HEK293 (cell line): Measurements from ENCODE around the gene MAEA.
A peak's percentile ranks its signal among the peaks of the same experiment; 100 is the strongest.

Source experiments
- BCL11A ChIP-seq: fragments of 450-650 bp; formaldehyde crosslinking; IDR thresholded peaks from 2 replicates; pipeline ENCODE4 v1.5.1; 2016; ENCODE audit warnings: low read depth, missing biosample characterization, missing genetic modification characterization
- OSR2 ChIP-seq: fragments of 450-650 bp; formaldehyde crosslinking; IDR thresholded peaks from 2 replicates; pipeline ENCODE4 v1.5.1; 2016; ENCODE audit warnings: missing biosample characterization, missing genetic modification characterization
- PATZ1 ChIP-seq: fragments of 450-650 bp; formaldehyde crosslinking; IDR thresholded peaks from 2 replicates; pipeline ENCODE4 v1.5.1; 2016; ENCODE audit warnings: missing biosample characterization, missing genetic modification characterization
- PRDM1 ChIP-seq: fragments of 450-650 bp; formaldehyde crosslinking; IDR thresholded peaks from 2 replicates; pipeline ENCODE4; 2016; ENCODE audit warnings: missing biosample characterization, missing genetic modification characterization
- SALL2 ChIP-seq: fragments of 450-650 bp; formaldehyde crosslinking; IDR thresholded peaks from 2 replicates; pipeline ENCODE4 v1.5.0; 2017; ENCODE audit warnings: missing biosample characterization, mild to moderate bottlenecking, missing genetic modification characterization, borderline replicate concordance
- SP3 ChIP-seq: fragments of 450-650 bp; formaldehyde crosslinking; IDR thresholded peaks from 2 replicates; pipeline ENCODE4 v1.5.1; 2016; ENCODE audit warnings: missing biosample characterization, missing genetic modification characterization
- YY1 ChIP-seq: fragments of 450-650 bp; formaldehyde crosslinking; IDR thresholded peaks from 2 replicates; pipeline ENCODE4 v1.5.1; 2018; ENCODE audit warnings: missing biosample characterization, missing genetic modification characterization
- YY2 ChIP-seq: fragments of 450-650 bp; formaldehyde crosslinking; IDR thresholded peaks from 2 replicates; pipeline ENCODE4 v1.5.1; 2016; ENCODE audit warnings: missing biosample characterization, missing genetic modification characterization
- ZBTB11 ChIP-seq: fragments of 450-650 bp; formaldehyde crosslinking; conservative IDR thresholded peaks from 2 replicates; pipeline ENCODE4 v1.5.1; 2016; ENCODE audit warnings: low read depth, missing biosample characterization, missing genetic modification characterization
- ZBTB17 ChIP-seq: fragments of 450-650 bp; formaldehyde crosslinking; IDR thresholded peaks from 2 replicates; pipeline ENCODE4 v1.5.1; 2016; ENCODE audit warnings: missing biosample characterization, missing genetic modification characterization
- ZEB2 ChIP-seq: fragments of 450-650 bp; formaldehyde crosslinking; IDR thresholded peaks from 2 replicates; pipeline ENCODE4 v1.5.1; 2016; ENCODE audit warnings: missing biosample characterization, missing genetic modification characterization
- ZFP69B ChIP-seq: fragments of 450-650 bp; formaldehyde crosslinking; IDR thresholded peaks from 2 replicates; pipeline ENCODE4 v1.5.1; 2016; ENCODE audit warnings: missing biosample characterization, missing genetic modification characterization
- ZNF155 ChIP-seq: fragments of 450-650 bp; formaldehyde crosslinking; IDR thresholded peaks from 2 replicates; pipeline ENCODE4 v1.5.1; 2016; ENCODE audit warnings: missing biosample characterization, missing genetic modification characterization
- ZNF157 ChIP-seq: fragments of 450-650 bp; formaldehyde crosslinking; IDR thresholded peaks from 2 replicates; pipeline ENCODE4 v1.5.1; 2016; ENCODE audit warnings: missing biosample characterization, missing genetic modification characterization
- ZNF175 ChIP-seq: fragments of 450-650 bp; formaldehyde crosslinking; IDR thresholded peaks from 2 replicates; pipeline ENCODE4 v1.5.1; 2016; ENCODE audit warnings: missing biosample characterization, missing genetic modification characterization
- ZNF248 ChIP-seq: fragments of 450-650 bp; formaldehyde crosslinking; IDR thresholded peaks from 2 replicates; pipeline ENCODE4 v1.5.1; 2017; ENCODE audit warnings: missing biosample characterization, missing genetic modification characterization
- ZNF354C ChIP-seq: fragments of 450-650 bp; formaldehyde crosslinking; IDR thresholded peaks from 2 replicates; pipeline ENCODE4 v1.5.1; 2016; ENCODE audit warnings: missing biosample characterization, missing genetic modification characterization, low read depth, borderline replicate concordance
- ZNF549 ChIP-seq: fragments of 450-650 bp; IDR thresholded peaks from 2 replicates; pipeline ENCODE4 v1.5.1; 2018; ENCODE audit warnings: missing biosample characterization, missing genetic modification characterization, mild to moderate bottlenecking, inconsistent platforms, moderate library complexity
- ZNF561 ChIP-seq: fragments of 450-650 bp; IDR thresholded peaks from 2 replicates; pipeline ENCODE4 v1.5.1; 2018; ENCODE audit warnings: missing biosample characterization, missing genetic modification characterization, borderline replicate concordance
- ZNF660 ChIP-seq: fragments of 450-650 bp; IDR thresholded peaks from 2 replicates; pipeline ENCODE4 v1.5.1; 2018; ENCODE audit warnings: missing biosample characterization, mild to moderate bottlenecking, missing genetic modification characterization
- ZNF843 ChIP-seq: fragments of 450-650 bp; formaldehyde crosslinking; IDR thresholded peaks from 2 replicates; pipeline ENCODE4 v1.5.1; 2016; ENCODE audit warnings: missing biosample characterization, missing genetic modification characterization
- ZSCAN30 ChIP-seq: fragments of 450-650 bp; IDR thresholded peaks from 2 replicates; pipeline ENCODE4 v1.5.1; 2018; ENCODE audit warnings: missing biosample characterization, mild to moderate bottlenecking, missing genetic modification characterization, moderate library complexity
- TF ChIP-seq, protein P1 (sequence below): fragments of 450-650 bp; formaldehyde crosslinking; IDR thresholded peaks from 2 replicates; pipeline ENCODE4 v1.5.1; 2017; ENCODE audit warnings: missing biosample characterization, missing genetic modification characterization
- TF ChIP-seq, protein P2 (sequence below): fragments of 450-650 bp; formaldehyde crosslinking; IDR thresholded peaks from 2 replicates; pipeline ENCODE4 v1.5.1; 2016; ENCODE audit warnings: missing biosample characterization, missing genetic modification characterization
- TF ChIP-seq, protein P3 (sequence below): IDR thresholded peaks from 2 replicates; pipeline ENCODE4 v1.6.1; 2011; ENCODE audit warnings: mild to moderate bottlenecking, low read depth, low read length, borderline replicate concordance

MAEA gene

GRCh38 chr4:1289207-1290164 lies at the start of gene MAEA (continued):
- TF ChIP-seq ZSCAN30 (tag by site-specific recombination) = peak; percentile 51; the same call in 1 of the 2 replicates
- TF ChIP-seq ZNF248 = no peak
- TF ChIP-seq, protein P1, sequence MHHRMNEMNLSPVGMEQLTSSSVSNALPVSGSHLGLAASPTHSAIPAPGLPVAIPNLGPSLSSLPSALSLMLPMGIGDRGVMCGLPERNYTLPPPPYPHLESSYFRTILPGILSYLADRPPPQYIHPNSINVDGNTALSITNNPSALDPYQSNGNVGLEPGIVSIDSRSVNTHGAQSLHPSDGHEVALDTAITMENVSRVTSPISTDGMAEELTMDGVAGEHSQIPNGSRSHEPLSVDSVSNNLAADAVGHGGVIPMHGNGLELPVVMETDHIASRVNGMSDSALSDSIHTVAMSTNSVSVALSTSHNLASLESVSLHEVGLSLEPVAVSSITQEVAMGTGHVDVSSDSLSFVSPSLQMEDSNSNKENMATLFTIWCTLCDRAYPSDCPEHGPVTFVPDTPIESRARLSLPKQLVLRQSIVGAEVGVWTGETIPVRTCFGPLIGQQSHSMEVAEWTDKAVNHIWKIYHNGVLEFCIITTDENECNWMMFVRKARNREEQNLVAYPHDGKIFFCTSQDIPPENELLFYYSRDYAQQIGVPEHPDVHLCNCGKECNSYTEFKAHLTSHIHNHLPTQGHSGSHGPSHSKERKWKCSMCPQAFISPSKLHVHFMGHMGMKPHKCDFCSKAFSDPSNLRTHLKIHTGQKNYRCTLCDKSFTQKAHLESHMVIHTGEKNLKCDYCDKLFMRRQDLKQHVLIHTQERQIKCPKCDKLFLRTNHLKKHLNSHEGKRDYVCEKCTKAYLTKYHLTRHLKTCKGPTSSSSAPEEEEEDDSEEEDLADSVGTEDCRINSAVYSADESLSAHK (tag by site-specific recombination) = no peak
- TF ChIP-seq ZNF549 = no peak
- TF ChIP-seq OSR2 (tag by site-specific recombination) = peak; percentile 55; the same call in 1 of the 2 replicates
- no peak for TF ChIP-seq ZNF155
- no peak for TF ChIP-seq ZNF561
- no peak for TF ChIP-seq ZNF175 (tag by site-specific recombination)
- no peak for TF ChIP-seq ZNF354C
- peak; percentile 79 for TF ChIP-seq PATZ1 (tag by site-specific recombination)
- no peak for TF ChIP-seq SALL2 (tag by site-specific recombination)
- TF ChIP-seq, protein P2, sequence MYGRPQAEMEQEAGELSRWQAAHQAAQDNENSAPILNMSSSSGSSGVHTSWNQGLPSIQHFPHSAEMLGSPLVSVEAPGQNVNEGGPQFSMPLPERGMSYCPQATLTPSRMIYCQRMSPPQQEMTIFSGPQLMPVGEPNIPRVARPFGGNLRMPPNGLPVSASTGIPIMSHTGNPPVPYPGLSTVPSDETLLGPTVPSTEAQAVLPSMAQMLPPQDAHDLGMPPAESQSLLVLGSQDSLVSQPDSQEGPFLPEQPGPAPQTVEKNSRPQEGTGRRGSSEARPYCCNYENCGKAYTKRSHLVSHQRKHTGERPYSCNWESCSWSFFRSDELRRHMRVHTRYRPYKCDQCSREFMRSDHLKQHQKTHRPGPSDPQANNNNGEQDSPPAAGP = 0 out of 2 replicates have a peak, but pooled peaks have one; percentile 57
- peak; percentile 58; the same call in 1 of the 2 replicates for TF ChIP-seq ZFP69B (tag by site-specific recombination)
- peak; percentile 78 for TF ChIP-seq YY2 (tag by site-specific recombination)
- peak; percentile 74 for TF ChIP-seq ZBTB17 (tag by site-specific recombination)
- TF ChIP-seq SP3 (tag by site-specific recombination) = peak; percentile 81
- no peak for TF ChIP-seq BCL11A
- TF ChIP-seq PRDM1 (tag by site-specific recombination) = no peak
- TF ChIP-seq ZNF843 = no peak
- TF ChIP-seq ZNF660 = peak; percentile 29; the same call in 1 of the 2 replicates
- peak; percentile 68; the same call in 1 of the 2 replicates for TF ChIP-seq ZEB2 (tag by site-specific recombination)
- no peak for TF ChIP-seq ZNF157 (tag by site-specific recombination)
- TF ChIP-seq YY1 = peak; percentile 71
- TF ChIP-seq, protein P3, sequence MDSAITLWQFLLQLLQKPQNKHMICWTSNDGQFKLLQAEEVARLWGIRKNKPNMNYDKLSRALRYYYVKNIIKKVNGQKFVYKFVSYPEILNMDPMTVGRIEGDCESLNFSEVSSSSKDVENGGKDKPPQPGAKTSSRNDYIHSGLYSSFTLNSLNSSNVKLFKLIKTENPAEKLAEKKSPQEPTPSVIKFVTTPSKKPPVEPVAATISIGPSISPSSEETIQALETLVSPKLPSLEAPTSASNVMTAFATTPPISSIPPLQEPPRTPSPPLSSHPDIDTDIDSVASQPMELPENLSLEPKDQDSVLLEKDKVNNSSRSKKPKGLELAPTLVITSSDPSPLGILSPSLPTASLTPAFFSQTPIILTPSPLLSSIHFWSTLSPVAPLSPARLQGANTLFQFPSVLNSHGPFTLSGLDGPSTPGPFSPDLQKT = peak; percentile 57; the same call in 1 of the 2 replicates
- TF ChIP-seq ZBTB11 (tag by site-specific recombination) = peak; percentile 90
